CD4-positive, alpha-beta T cell treated with Interleukin-15 for 1 hour (primary cell): Measurements from ENCODE around the gene CFD.
"Not testable (repeated sequence)": the region's sequence is repeated elsewhere in the genome, so short reads cannot be mapped to it uniquely, and the experiment has no call there.

ENCODE experiments used
- DNase-seq: peaks from one replicate; pipeline ENCODE4 v3.0.0-alpha.2; 2020

CFD gene

DNA sequence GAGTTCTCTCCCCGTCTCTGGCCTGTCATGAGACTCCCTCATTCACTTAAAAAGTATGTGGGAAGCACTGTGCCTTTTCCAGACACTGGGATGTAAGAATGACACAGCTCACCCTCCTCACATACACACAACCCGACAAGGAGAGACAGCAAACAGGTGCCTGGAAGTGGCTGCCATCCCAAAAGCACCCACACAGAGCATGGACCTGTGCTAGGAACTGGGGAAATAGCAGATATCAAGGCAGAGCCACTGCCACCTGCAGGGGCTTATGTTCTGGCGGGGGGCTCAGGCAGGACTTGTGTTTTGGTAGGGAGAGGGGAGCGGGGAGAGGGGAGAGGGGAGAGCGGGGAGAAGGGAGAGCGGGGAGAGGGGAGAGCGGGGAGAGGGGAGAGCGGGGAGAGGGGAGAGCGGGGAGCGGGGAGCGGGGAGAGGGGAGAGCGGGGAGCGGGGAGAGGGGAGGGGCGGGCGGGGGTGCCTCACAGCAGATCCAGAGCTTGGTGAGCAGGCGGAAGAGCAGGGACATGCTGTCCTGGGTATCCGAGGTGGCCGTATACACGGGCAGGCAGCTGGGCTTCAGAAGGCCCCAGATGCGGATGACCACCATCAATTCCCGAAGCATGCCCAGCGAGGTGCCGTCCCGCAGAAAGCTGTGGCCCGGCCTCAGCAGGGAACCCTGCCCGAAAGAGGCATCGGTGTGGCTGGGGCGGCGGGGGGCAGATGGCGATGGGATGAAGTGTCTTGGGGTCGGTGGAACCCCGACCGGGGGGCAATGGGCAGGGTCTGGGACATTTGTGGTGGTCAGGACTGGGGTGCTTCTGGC is 12.2 kb downstream of the CFD start:
- no peak for DNase-seq

DNA sequence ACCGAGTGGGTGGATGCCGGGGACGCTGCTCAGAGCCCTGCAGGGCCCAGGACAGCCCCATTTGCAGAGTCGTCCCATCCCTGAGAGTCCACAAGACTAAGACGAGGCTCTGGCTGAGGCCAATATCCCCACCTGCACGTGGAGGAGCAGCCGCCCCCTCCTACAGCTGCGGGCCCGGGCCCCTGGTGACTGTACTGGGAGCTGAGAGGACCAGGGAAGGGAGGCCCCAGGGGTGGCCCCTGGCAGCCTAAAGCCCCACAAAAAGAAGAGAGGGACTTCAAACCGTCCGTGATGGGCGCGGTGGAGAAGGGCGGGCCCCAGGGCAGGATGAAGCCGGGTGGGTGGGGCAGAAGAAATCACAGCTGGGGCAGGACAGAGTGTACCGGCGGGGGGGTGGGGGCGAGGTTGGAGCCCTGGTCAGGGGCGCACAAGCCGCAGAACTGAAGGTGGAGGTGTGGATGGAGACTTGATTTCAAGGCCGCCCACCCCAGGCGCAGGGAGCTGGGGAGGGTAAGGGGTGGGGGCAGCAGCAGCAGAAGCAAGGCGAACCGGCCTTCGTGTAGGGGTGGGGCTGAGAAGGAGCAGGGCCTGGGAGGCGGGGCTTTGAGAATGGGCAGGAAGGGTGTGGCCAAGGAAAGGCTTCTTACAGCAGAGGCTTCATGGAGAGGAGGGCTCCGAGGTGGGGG is 12.9 kb downstream of the CFD start:
- DNase-seq = peak; percentile 91

DNA sequence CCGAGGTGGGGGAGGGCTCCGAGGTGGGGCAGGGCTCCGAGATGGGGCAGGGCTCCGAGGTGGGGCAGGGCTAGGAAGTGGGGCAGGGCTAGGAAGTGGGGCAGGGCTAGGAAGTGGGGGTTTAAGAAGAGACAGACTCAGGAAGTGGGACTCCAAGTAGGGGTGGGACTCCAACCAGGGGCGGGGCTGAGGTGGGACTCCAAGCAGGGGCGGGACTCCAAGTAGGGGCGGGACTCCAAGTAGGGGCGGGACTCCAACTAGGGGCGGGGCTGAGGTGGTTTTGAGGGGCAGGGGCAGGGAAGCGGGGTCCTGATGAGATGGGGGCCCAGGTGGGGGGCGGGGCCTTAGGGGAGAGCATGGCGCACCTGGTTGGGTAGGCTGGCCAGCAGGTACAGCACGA is 13.6 kb downstream of the CFD start:
- peak; percentile 91 for DNase-seq

DNA sequence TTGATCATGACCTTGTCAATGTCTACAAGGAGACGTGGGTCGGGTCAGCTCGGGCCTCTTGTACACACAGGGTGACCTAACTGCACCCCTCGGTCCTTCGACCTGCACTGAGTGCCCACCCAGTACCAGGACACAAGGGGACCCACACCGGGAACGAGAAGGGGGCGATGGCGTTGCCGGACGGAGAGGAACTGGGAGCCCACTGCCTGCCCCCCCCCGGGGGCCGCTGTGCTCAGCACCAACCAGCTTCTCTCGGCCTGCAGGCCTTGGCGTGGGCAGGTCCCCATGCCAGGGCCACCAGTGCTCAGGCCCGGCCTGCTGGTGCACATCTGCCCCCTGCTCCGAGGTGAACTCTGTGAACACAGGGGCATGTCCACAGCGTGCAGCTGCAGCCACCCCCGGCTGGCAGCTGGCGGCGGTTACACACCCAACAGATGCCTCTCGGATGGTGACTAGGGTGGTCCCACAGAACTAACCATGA is 14.1 kb downstream of the CFD start:
- DNase-seq = no peak

DNA sequence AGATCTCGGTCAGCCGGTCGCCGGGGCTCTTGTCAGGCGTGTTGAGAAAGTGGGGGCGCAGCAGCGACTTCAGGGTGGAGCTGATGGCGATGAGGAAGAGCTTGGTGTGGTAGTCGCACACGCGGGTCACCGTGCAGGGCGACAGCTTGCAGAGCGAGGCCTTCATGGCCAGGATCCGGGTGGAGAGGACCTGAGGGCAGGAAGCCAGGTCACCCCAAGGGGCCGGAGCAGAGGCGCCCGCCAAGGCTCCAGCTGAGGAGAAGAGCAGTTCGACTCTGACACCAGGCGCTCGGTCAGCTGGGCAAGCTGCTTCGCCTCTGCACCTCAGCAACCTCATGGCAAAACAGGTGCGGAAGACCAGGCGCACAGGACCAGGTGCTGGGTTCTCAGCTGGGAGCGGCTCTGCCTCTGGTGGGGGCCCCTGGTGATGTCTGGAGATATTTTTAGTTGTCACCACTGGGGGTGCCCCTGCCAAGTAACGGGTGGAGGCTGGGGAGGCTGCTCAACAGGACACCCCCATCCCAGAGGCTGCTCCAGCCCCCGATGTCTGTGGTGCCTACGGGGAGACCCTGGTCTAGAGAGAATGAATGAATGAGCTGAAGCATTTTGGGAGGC is 15.9 kb downstream of the CFD start:
- no peak for DNase-seq

DNA sequence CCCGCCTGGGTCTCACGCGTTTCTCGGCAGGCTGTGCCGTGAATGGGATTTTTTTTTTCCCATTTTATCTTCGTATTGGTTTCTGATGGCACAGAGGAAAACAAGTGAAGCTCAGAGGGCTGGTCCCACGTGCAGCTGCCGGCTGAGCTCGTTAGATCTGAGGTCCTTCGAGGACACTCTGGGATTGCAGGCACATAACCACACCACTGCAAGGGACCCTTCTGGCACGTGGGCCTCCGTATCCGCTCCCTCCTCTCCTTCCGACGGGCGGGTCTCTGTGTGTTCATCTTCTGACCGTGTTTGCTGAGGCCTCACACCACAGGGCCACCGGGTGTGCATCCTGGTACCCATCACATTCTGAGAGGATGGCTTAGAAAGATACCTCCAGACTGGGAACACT is 16.6 kb downstream of the CFD start:
- no peak for DNase-seq

DNA sequence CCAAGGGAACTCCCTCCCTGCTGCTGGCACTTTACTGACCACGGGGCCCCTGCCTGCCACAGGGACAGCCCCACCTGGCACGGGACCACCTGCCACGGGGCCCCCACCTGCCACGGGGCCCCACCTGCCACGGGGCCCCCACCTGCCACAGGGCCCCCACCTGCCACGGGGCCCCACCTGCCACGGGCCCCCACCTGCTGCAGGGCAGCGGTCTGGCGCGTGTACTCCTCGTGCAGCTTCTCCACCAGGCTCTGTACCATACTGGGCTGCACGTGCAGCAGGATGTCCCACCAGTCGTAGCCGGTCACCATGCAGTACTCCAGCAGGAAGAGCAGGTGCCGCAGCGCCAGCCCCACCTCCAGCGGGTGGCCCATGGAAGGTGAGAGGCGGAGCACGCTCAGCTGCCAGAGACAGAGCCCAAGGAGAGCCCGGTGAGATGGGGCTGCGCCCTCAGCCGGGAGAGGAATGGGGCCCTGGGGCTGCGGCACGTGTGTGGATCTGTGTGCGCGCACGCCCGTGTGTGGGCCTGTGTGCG is 17.4 kb downstream of the CFD start:
- DNase-seq = no peak

DNA sequence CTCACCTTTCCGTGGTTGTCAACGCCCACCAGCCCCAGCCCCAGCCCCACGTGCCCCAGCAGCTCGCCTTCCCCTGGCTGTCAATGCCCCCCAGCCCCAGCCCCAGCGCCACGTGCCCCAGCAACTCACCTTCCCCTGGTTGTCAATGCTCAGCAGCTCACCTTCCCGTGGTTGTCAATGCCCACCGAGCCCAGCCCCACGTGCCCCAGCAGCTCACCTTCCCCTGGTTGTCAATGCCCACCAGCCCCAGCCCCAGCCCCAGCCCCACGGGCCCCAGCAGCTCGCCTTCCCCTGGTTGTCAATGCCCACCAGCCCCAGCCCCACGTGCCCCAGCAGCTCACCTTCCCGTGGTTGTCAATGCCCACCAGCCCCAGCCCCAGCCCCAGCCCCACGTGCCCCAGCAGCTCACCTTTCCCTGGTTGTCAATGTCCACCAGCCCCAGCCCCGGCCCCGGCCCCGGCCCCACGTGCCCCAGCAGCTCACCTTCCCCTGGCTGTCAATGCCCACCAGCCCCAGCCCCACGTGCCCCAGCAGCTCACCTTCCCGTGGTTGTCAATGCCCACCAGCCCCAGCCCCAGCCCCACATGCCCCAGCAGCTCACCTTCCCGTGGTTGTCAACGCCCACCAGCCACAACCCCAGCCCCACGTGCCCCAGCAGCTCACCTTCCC is 18.7 kb downstream of the CFD start:
- DNase-seq = not testable (repeated sequence)

DNA sequence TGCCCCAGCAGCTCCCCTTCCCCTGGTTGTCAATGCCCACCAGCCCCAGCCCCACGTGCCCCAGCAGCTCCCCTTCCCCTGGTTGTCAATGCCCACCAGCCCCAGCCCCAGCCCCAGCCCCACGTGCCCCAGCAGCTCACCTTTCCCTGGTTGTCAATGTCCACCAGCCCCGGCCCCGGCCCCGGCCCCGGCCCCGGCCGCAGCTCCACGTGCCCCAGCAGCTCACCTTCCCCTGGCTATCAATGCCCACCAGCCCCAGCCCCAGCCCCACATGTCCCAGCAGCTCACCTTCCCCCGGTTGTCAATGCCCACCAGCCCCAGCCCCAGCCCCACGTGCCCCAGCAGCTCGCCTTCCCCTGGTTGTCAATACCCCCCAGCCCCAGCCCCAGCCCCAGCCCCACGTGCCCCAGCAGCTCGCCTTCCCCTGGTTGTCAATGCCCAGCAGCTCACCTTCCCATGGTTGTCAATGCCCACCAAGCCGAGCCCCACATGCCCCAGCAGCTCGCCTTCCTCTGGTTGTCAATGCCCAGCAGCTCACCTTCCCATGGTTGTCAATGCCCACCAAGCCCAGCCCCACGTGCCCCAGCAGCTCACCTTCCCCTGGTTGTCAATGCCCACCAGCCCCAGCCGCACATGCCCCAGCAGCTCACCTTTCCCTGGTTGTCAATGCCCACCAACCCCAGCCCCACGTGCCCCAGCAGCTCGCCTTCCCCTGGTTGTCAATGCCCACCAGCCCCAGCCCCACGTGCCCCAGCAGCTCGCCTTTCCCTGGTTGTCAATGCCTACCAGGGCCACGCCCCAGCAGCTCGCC is 19.5 kb downstream of the CFD start:
- DNase-seq = not testable (repeated sequence)

DNA sequence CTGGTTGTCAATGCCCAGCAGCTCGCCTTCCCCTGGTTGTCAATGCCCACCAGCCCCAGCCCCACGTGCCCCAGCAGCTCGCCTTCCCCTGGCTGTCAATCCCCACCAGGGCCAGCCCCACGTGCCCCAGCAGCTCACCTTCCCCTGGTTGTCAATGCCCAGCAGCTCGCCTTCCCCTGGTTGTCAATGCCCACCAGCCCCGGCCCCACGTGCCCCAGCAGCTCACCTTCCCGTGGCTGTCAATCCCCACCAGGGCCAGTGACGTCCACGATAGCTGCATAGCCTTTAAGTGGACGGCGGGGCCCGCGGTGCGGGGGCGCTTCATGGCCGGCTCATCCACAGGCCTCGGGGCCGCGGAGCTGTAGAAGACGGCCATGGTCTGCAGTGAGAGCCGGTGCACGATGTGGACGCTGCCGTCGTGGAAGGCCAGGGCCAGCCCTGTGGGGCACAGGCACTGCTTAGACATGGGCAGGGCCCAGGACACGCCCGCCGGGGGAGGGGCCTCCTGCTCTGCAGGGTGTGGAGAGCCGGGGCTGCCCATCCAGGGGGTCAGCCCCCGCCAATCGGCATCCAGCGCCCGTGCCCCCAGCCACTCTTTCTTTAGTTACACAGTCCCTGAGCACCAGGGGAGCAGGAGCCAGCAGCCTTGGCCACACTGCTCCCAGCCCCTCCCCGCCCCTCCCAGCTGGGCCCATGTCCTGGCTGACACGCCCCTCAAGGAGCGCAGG is 20.4 kb downstream of the CFD start:
- DNase-seq = no peak

DNA sequence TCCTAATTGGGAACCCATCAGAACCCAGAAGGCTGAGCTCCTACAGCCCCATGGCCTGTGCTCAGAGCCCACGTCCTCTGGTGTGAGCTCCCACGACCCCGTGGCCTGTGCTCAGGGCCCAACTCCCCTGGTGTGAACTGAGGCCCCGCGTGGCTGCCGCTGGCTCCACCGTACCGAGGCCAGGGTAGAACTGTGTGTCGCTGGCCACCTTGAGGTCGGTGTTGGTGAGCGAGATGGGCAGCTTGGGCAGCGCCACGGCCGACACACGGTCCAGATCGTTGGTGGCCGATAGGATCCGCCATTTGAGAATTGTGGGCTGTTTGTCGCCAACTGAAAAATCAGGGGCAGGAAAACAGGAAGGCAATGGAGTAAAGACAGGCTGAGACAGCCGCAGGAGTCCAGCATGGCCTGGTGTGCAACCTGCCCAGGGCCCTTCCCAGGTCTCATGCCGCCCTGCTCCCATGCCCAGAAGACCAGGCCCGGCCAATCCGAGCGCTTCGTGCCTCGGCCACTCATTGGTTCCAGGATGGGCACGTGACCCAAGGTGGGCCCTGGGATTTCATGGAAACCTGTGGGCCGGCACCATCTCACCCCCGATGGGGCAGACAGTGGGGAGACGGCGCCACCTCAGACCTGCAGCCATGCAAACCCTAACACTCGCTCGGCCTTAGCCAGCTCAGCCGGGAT is 22.1 kb downstream of the CFD start:
- DNase-seq = no peak

DNA sequence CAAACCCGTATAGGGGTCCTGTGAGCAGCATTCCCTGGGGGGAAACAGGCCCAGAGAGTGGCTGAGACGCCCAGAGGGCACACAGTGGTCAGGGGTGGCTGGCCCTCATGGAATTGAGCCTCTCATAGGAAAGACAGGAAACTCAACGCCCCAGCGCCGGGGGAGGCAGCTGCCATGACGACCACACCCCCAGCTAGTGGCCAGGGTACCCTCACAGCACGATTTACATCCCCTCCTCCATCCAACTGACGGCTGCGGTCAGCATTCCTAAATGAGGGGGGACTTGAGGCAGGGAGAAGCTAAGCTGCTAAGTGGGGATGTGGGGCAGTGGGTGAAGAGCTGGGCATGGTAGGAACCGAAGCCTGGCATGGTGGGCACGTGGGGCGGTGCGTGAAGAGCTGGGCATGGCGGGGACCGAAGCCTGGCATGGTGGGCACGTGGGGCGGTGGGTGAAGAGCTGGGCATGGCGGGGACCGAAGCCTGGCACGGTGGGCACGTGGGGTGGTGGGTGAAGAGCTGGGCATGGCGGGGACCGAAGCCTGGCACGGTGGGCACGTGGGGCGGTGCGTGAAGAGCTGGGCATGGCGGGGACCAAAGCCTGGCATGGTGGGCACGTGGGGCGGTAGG is 23.5 kb downstream of the CFD start:
- no peak for DNase-seq

DNA sequence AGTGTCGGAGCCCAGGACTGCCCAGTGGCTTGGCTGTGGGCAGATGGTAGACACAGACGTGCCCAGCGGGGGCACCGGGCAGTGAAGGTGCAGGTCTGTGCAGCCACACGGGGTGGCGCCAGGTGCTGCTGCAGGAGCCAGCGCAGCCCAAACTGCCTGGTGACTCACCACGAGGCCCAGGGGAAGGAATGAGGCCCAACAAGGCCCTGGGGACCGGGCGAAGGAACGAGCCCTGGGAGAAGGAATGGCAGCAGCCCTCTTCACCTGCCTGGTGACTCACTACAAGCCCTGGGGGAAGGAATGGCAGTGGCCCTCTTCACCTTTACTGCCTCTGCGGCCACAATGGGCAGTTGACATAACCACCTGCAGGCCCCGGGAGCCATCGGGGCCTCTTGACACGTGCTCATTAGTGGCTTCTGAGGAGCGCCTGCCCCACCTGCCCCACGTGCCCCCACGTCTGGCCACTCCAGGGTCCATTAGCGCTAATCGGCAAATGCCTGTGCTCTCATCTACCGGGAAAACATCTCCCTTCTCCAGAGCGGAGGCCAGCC is 24.3 kb downstream of the CFD start:
- DNase-seq = no peak

DNA sequence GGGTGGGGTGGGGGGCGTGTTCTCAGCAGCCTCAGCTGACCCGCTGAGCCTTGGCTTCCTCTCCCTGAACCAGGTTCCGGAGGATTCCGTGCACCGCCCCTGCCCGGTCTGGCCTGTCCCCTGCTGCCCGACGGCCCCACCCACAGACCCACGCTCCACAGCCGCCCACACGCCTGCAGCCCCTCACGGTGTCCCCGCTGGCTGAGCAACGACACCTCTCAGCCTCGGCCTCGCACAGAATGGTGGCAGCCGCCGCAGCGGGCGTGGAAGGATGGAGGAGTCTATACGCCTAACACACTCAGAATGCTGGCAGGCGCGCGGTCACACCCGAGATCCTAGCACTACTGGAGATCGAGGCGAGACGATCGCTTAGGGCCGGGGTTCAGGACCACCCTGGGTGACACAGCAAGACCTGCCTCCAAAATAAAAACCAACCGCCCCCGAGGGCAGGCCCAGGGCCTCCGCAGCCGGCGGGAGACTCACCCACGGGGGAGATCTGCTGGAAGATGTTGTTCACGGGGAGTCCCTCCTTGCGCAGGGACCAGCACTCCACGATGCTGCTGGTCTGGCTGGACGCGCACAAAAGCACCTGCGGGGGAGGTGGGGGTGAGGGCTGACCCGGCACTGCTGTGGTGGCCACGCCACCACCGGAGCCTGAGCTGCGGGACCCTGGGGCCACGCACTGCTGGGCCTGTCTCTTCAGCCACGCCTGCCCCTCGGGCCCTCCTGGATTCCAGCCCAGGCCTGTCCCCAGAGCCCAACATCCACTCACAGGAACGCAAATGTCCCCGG is 25.2 kb downstream of the CFD start:
- no peak for DNase-seq

DNA sequence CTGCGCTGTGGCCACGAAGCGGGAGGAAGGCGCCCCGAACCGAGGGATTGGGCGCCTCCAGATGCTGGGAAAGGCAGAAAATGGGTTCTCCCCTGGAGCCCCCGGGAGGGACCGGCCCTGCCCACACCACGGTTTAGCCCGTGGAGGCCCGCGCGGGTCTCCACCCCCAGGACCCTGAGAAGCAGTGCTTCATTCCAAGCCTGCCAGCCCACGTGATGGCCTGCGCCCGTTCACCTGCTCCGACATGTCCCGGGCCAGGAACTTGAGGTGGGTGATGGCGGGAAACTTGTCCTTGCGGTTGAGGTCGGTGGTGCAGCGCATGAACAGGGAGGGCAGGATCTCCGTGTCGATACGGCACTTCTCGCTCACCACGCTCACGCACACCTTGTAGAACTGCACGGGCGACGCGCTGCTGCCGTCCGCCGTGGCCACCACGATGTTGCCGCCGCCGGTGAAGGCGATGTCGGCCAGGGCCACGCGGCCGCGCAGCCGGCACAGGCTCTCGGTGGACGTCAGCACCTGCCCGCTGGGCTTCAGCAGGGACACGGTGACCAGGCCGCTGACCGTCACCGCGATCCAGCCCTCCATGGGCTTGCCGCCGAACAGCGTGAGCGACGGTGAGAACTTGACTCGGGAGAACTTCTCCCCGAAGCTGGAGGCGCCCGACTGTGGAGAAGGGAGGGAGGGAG is 26.2 kb downstream of the CFD start:
- no peak for DNase-seq

DNA sequence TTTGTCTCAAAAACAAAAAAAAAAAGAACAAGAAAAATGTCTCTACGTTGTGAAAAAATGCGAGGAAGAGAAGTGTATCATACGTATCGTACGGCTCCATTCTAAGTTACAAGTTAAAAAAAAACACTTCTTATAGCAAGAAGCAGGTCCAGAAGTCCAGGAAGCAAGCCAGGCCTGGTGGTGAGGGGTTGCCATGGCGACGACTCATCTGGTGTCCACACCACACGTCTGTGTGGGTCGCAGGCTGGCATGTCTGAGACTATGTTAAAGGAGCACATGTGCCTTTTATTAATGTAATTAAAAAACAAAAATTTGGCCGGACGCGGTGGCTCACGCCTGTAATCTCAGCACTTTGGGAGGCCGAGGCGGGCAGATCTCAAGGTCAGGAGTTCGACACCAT is 27.6 kb downstream of the CFD start:
- DNase-seq = no peak

DNA sequence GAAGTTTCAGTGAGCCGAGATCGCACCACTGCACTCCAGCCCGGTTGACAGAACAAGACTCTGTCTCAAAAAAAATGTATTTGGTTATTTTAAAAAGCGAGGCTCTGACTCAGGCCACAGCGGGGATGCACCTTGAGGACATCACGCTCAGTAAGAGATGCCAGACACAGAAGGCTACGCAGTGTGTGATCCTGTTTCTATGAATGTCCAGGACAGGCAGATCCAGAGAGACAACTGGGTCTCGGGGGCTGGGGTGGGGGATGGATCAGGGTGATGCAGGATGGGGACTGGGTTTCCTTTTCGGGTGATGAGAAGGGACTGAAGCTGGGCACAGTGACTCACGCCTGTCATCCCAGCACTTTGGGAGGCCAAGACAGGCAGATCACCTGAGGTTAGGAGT is 28.1 kb downstream of the CFD start:
- DNase-seq = no peak

DNA sequence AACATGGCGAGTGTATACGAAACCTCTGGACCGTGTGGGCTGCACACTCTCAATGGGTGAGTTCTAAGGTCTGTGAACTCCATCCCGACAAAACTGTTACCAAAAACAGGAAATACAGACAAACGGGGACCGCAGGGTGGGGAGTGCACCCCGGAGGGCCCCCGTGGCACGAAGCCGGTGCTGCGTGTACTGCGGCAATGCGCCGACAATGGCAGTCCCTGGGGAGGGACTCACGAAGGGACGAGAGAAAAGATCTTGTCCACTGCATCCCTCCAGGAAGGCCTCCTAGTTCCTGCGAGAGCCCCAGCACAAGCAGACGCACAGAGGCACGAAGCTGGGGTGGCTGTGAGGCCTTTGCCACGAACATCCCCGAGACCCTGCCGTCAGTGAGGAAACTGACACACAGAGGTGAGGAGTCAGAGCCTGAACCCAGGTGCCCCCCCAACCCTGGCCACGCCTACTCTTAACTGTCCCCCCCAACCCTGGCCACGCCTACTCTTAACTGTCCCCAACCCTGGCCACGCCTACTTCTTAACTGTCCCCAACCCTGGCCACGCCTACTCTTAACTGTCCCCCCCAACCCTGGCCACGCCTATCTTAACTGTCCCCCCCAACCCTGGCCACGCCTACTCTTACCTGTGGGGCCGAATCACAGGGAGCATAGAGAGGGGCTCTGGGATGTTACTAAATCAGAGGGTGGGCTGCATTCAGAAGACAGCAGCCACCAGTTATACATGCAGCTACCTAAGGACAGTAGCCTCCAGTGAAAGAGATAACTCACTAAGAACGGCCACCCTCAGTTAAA is 29.3 kb downstream of the CFD start:
- peak; percentile 71 for DNase-seq
